Common myeloid progenitor, CD34-positive (primary cell): Measurements from ENCODE around the gene PLIN4.

Source experiments
- CTCF ChIA-PET: fragments of 350-600 bp; sonication (Branson Sonifier 250); formaldehyde crosslinking; loops from one replicate; lab custom pipeline; 2021; ENCODE audit warnings: antibody characterized with exemption; lab: Charles Lee
- POLR2A ChIA-PET: fragments of 350-600 bp; sonication (Branson Sonifier 250); formaldehyde crosslinking; loops from one replicate; lab custom pipeline; 2021; ENCODE audit warnings: antibody characterized with exemption; lab: Charles Lee
- DNase-seq, 3 donors: peaks; one replicate each; pipeline versions ENCODE4 v3.0.0 to v3.0.0-alpha.2; 2013
- H3K27ac ChIP-seq, 2 experiments: 1 replicate in 1 of 2; 2 replicates in 1 of 2; pipeline ENCODE4 v1.7.0; 2013; ENCODE audit warnings: inconsistent platforms in 2 of 2, low read length in 2 of 2, mild to moderate bottlenecking in 2 of 2, low read depth in 1 of 2, moderate library complexity in 1 of 2; ENCODE audit not compliant: severe bottlenecking in 2 of 2, insufficient read depth in 1 of 2, poor library complexity in 1 of 2
- H3K27me3 ChIP-seq, 5 experiments: replicated peaks in 2 of 5; 1 replicate in 3 of 5; 2 replicates in 2 of 5; pipeline versions ENCODE4 v1.6.1 to v1.7.0; 2013; ENCODE audit warnings: low read length in 4 of 5, mild to moderate bottlenecking in 2 of 5, moderate library complexity in 2 of 5, inconsistent platforms in 1 of 5; ENCODE audit not compliant: insufficient read depth in 5 of 5, control insufficient read depth in 4 of 5
- H3K36me3 ChIP-seq, 4 experiments: 1 replicate in 2 of 4; 2 replicates in 2 of 4; pipeline versions ENCODE4 v1.6.1 to v1.7.0; 2013; ENCODE audit warnings: low read length in 3 of 4, control low read depth in 1 of 4, mild to moderate bottlenecking in 1 of 4; ENCODE audit not compliant: control insufficient read depth in 4 of 4, insufficient read depth in 4 of 4
- H3K4me1 ChIP-seq, 4 experiments: 1 replicate in 3 of 4; 2 replicates in 1 of 4; pipeline versions ENCODE4 v1.6.1 to v1.7.1; 2013; ENCODE audit warnings: low read length in 3 of 4, mild to moderate bottlenecking in 3 of 4, control low read depth in 1 of 4, inconsistent platforms in 1 of 4, moderate library complexity in 1 of 4; ENCODE audit not compliant: control insufficient read depth in 4 of 4, insufficient read depth in 4 of 4; ENCODE audit errors: control extremely low read depth in 1 of 4
- H3K4me3 ChIP-seq, 7 experiments: 1 replicate in 4 of 7; 2 replicates in 3 of 7; pipeline versions ENCODE4 v1.5.1 to v1.7.0; 2013; ENCODE audit warnings: mild to moderate bottlenecking in 7 of 7, low read length in 6 of 7, moderate library complexity in 6 of 7, inconsistent platforms in 2 of 7, low read depth in 2 of 7, control low read depth in 1 of 7; ENCODE audit not compliant: insufficient read depth in 4 of 7, control insufficient read depth in 1 of 7; ENCODE audit errors: extremely low read depth in 1 of 7
- H3K9me3 ChIP-seq, 5 experiments: 1 replicate in 4 of 5; 2 replicates in 1 of 5; pipeline versions ENCODE4 v1.6.1 to v1.7.1; 2013; ENCODE audit warnings: low read length in 4 of 5, mild to moderate bottlenecking in 2 of 5, inconsistent platforms in 1 of 5, low read depth in 1 of 5, moderate library complexity in 1 of 5; ENCODE audit not compliant: control insufficient read depth in 4 of 5, insufficient read depth in 2 of 5; ENCODE audit errors: control extremely low read depth in 1 of 5
- WGBS: methylation state at CpG from one replicate; pipeline ENCODE4 v1.1.5; 2013; ENCODE audit not compliant: insufficient coverage; 5-methylcytosine and 5-hydroxymethylcytosine counted together

PLIN4 gene

DNA sequence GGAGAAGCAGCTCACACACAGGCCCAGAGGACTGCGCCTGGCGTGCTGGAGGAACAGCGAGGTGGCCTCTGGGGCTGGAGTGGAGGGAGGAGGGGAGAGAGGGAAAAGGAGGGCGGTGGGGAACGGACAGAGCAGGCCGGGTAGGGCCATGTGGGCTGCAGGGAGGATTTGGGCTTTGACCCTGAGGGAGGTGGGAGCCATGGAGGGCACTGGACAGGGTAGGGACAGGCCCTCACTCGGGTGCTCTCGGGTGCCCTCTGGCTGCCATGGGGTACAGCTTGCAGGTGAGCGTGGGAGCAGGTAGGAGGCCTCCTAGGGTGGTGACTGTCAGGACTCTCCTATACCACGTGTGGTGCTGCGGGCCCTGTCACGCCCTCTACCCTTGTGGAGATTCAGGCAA, 22.8 kb downstream of the PLIN4 start:
- Histone ChIP-seq H3K4me1 (no peaks in the 10 kb centered on the region), H3K36me3 (peaks cover 5 to 76% (median 49%) of the 10 kb centered on the region in 4 experiments), H3K27ac (no peak overlapping the region), H3K4me3 (no peak overlapping the region), H3K27me3 (no peaks in the 10 kb centered on the region), H3K9me3 (no peaks in the 10 kb centered on the region)
- DNase-seq, result no peak
- WGBS, result 99% methylated on average over 12 of the region's 12 CpGs
- ChIA-PET CTCF (interaction anchor here (0.5 kb wide), 1 partner anchor 87 kb away, joined by 3 read pairs; no protein-coding TSS in a partner anchor), POLR2A (interaction anchor here (0.6 kb wide), 1 partner anchor 215 kb away, joined by 5 read pairs; no protein-coding TSS in a partner anchor)

GRCh38 chr19:4494691-4495064, 23.6 kb downstream of the PLIN4 start:
- Histone ChIP-seq H3K9me3 (no peaks in the 10 kb centered on the region), H3K4me1 (no peaks in the 10 kb centered on the region), H3K27me3 (no peaks in the 10 kb centered on the region), H3K36me3 (peaks cover 5 to 78% (median 49%) of the 10 kb centered on the region in 4 experiments), H3K4me3 (no peak overlapping the region), H3K27ac (no peak overlapping the region)
- DNase-seq, result no peak
- WGBS, result 95% methylated on average over 8 of the region's 8 CpGs
- POLR2A ChIA-PET, result no interaction called here
- CTCF ChIA-PET, result no interaction called here

DNA sequence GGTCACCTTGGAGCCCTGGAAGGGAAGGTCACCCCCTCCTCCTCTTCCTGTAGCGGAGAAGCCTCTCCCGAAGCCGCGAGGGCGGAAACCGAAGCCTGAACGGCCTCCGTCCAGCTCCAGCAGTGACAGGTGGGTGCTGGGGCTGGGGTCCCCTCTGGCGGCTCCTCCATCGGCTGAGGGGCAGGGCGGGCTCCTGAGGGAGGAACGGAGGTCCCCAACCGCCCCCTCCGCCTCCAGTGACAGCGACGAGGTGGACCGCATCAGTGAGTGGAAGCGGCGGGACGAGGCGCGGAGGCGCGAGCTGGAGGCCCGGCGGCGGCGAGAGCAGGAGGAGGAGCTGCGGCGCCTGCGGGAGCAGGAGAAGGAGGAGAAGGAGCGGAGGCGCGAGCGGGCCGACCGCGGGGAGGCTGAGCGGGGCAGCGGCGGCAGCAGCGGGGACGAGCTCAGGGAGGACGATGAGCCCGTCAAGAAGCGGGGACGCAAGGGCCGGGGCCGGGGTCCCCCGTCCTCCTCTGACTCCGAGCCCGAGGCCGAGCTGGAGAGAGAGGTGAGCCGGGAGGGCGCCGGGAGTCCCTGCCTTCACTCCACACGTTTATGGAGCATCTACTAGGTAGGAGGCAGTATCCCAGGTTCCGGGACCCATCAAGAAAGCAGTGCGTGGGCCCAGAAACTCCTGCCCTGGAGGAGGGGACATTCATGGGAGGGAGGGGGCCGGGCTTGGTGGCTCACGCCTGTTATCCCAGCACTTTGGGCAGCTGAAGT, 24.2 kb downstream of the PLIN4 start:
- Histone ChIP-seq H3K27ac (no peak overlapping the region), H3K27me3 (no peaks in the 10 kb centered on the region), H3K4me3 (no peak overlapping the region), H3K9me3 (no peaks in the 10 kb centered on the region), H3K4me1 (no peaks in the 10 kb centered on the region), H3K36me3 (peaks cover 7 to 82% (median 48%) of the 10 kb centered on the region in 4 experiments)
- ChIA-PET POLR2A (no interaction called here), CTCF (no interaction called here)
- no peak for DNase-seq
- 98% methylated on average over 50 of the region's 61 CpGs for WGBS

GRCh38 chr19:4493104-4493928, 25.0 kb downstream of the PLIN4 start:
- peaks cover 7 to 83% (median 46%) of the 10 kb centered on the region in 4 experiments for H3K36me3 ChIP-seq
- H3K9me3 ChIP-seq, result no peaks in the 10 kb centered on the region
- DNase-seq, result peak in 1 of 3 donors; percentile 18
- no peaks in the 10 kb centered on the region for H3K4me1 ChIP-seq
- no peak overlapping the region for H3K4me3 ChIP-seq
- no peaks in the 10 kb centered on the region for H3K27me3 ChIP-seq
- POLR2A ChIA-PET, result no interaction called here
- WGBS, result 98% methylated on average over 29 of the region's 41 CpGs
- H3K27ac ChIP-seq, result no peak overlapping the region
- CTCF ChIA-PET, result no interaction called here

DNA sequence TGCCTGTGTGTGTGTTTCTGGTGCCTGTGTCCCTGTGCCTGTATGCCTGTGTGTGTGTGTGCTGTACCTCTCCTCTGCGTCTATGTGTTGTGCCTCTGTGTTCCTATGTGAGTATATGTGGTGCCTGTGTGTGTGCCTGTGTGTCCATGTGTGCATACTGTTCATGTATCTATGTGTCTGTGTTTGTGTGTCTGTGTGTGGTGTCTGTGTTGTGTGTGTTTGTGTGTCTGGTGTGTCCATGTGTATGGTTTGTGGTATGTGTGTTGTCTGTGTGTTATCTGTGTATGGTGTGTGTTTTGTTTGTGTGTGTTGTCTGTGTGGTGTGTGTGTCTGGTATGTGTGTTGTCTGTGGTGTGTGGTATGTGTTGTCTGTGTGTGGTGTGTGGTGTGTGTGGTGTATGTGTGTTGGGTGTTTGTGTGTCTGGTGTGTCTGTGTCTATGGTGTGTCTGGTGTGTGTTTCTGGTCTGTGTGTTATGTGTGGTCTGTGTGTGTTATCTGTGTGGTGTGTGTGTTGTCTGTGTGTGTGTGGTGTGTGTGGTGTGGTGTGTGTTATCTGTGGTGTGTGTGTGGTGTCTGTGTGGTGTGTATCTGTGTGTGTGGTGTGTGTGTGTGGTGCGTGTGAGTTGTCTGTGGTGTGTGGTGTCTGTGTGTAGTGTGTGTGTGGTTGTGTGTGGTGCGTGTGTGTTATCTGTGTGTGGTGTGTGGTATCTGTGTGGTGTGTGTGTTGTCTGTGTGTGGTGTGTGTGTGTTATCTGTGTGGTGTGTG, 25.8 kb downstream of the PLIN4 start:
- no peaks in the 10 kb centered on the region for H3K9me3 ChIP-seq
- DNase-seq, result no peak
- H3K36me3 ChIP-seq, result peaks cover 7 to 77% (median 43%) of the 10 kb centered on the region in 4 experiments
- H3K27me3 ChIP-seq, result no peaks in the 10 kb centered on the region
- H3K27ac ChIP-seq, result no peak overlapping the region
- no peak overlapping the region for H3K4me3 ChIP-seq
- ChIA-PET POLR2A (no interaction called here), CTCF (no interaction called here)
- no peaks in the 10 kb centered on the region for H3K4me1 ChIP-seq
- 100% methylated on average over 3 of the region's 3 CpGs for WGBS

- no peaks in the 10 kb centered on the region for H3K27me3 ChIP-seq
- H3K4me1 ChIP-seq, result no peaks in the 10 kb centered on the region
- H3K36me3 ChIP-seq, result peaks cover 7 to 73% (median 42%) of the 10 kb centered on the region in 4 experiments
- no peaks in the 10 kb centered on the region for H3K9me3 ChIP-seq
- POLR2A ChIA-PET, result no interaction called here
- DNase-seq, result no peak
- 99% methylated on average over 21 of the region's 21 CpGs for WGBS
- no peak overlapping the region for H3K27ac ChIP-seq
- no peak overlapping the region for H3K4me3 ChIP-seq
- CTCF ChIA-PET, result no interaction called here
These were observed 26.8 kb downstream of the PLIN4 start for GRCh38 chr19:4491446-4491845.
